Suprapubic skin (tissue), 4 donors: ENCODE data around the gene NDUFS7.
"Not testable (repeated sequence)": the region's sequence is repeated elsewhere in the genome, so short reads cannot be mapped to it uniquely, and the experiment has no call there.

ENCODE experiments used
- CTCF ChIP-seq, 2 donors: fragments of 200-600 bp in 1 of 2; fragments of 450-650 bp in 1 of 2; sonication (generic) in 1 of 2; IDR thresholded peaks; one replicate each; pipeline ENCODE4 v1.5.1; 2016 to 2019; ENCODE audit warnings: antibody characterized with exemption in 2 of 2, mild to moderate bottlenecking in 1 of 2, moderate library complexity in 1 of 2
- POLR2A ChIP-seq, 2 donors: fragments of 450-650 bp; IDR thresholded peaks; one replicate each; pipeline ENCODE4 v1.6.1; 2017; ENCODE audit warnings: antibody characterized with exemption in 2 of 2, mild to moderate bottlenecking in 2 of 2, moderate library complexity in 2 of 2
- POLR2AphosphoS5 ChIP-seq, 3 donors: sonication (generic); formaldehyde crosslinking; IDR thresholded peaks; one replicate each; pipeline ENCODE4 v1.6.1; 2017; ENCODE audit warnings: antibody characterized with exemption in 3 of 3

GRCh38 chr19:1439525-1440417 is 56.1 kb downstream of the NDUFS7 start:
- TF ChIP-seq CTCF, POLR2AphosphoS5, POLR2A (IDR thresholded peaks at IDR 0.05): not testable (repeated sequence)
